Thyroid gland (tissue), 4 donors: Measurements from ENCODE around the gene ADGRG6.

Experiments
- POLR2A ChIP-seq, 2 donors: fragments of 450-650 bp; IDR thresholded peaks; one replicate each; pipeline ENCODE4 v1.6.1; 2017; ENCODE audit warnings: antibody characterized with exemption in 2 of 2, mild to moderate bottlenecking in 2 of 2, moderate library complexity in 1 of 2
- TF ChIP-seq, protein P1 (sequence below), 6 experiments: fragments of 200-600 bp in 3 of 6; fragments of 450-650 bp in 3 of 6; sonication (generic) in 3 of 6; IDR thresholded peaks; one replicate each; pipeline ENCODE4 v1.5.1; 2016 to 2019; ENCODE audit warnings: antibody characterized with exemption in 6 of 6, mild to moderate bottlenecking in 2 of 6, inconsistent platforms in 1 of 6, moderate library complexity in 1 of 6

DNA sequence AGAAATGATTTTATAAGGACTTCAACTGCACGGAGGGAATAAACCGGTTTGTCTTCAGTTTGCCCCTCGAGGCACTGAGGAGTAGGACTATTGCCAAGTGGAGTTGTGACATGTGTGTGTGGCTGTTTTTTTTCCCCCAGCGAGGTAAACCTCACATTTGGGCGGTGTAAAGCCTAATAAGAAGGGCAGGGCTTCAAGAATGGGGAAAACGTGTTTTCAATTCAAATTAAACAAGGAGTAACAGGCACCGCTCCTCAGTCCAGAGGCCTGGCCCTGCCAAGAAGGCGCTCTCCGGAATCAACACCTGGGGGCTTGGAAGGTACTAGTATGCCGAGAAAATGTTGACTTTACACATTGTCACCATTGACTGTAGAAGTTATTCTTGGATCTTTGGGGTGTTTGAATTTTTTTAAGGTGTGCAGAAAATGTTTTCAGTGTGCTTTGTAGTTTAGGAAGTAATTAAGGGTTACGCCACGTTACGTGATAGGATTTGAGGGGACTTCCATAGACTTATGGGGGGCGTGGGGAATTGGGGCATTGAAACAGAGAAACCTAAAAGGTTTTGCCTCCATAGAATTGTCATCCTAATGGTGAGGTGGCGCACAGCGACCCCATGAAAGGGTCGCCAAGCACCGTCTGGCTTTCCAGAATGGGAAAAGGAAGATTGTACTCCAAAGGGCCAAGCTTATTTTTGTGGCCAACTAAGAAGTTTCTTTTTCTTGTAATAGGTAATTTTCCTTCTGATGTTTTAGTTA, 791 bp downstream of the ADGRG6 start:
- TF ChIP-seq, protein P1, sequence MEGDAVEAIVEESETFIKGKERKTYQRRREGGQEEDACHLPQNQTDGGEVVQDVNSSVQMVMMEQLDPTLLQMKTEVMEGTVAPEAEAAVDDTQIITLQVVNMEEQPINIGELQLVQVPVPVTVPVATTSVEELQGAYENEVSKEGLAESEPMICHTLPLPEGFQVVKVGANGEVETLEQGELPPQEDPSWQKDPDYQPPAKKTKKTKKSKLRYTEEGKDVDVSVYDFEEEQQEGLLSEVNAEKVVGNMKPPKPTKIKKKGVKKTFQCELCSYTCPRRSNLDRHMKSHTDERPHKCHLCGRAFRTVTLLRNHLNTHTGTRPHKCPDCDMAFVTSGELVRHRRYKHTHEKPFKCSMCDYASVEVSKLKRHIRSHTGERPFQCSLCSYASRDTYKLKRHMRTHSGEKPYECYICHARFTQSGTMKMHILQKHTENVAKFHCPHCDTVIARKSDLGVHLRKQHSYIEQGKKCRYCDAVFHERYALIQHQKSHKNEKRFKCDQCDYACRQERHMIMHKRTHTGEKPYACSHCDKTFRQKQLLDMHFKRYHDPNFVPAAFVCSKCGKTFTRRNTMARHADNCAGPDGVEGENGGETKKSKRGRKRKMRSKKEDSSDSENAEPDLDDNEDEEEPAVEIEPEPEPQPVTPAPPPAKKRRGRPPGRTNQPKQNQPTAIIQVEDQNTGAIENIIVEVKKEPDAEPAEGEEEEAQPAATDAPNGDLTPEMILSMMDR (IDR thresholded peaks at IDR 0.05), result no peak
- TF ChIP-seq POLR2A (IDR thresholded peaks at IDR 0.05), result no peak
